NCI-H1694 (cell line): Measurements from ENCODE around the gene ATP8A2.
"Not testable (repeated sequence)": the region's sequence is repeated elsewhere in the genome, so short reads cannot be mapped to it uniquely, and the experiment has no call there.

Experiments
- DNase-seq: peaks from one replicate; lab custom pipeline; 2025; lab: John Stamatoyannopoulos, UW

Gene ATP8A2

DNA sequence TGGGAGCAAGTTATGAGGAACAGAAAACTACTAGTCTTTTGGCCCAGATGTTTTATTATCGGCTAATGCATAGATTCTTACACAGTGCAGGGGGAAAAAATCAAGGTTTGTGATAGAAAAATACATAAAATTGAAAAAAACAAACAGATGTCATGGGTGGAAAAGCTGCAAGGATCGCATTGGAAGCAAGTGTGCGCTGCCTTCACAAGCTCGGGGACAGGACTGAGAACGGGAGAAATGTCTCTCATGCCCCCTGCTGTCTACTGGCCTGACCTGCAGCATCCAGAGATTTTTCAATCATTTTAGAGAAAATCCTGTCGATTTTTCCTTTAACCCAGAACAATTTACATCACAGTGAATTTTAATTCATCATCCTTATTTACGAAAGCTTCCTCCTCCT, 700.6 kb downstream of the ATP8A2 start:
- not testable (repeated sequence) for DNase-seq

DNA sequence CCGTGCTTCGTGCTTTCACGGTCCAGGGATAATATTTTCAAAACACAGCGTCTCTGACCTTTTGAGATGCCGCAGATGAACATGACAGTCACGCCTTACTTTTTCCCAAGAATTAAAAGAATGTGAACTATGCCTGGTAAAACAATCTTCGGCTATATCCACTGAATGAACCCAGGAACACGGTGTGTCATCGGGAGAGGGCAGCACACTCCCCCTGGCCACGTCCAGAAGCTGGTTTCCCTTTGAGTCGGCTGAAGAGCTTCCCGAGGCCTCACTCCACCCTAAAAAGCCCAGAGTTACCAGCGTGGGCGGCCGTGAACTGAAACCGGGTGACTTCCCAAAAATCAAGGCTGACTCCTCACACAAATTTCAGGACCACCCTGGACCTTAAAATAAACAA, 702.9 kb downstream of the ATP8A2 start:
- no peak for DNase-seq
